ENCODE measurements around the gene MCF2L. TPM values are rescaled to one million over a fixed set of nuclear protein-coding genes. Genes with fewer than 3 reads are reported as not detected.

The MCF2L gene
- total and polyA plus RNA-seq, 10 of the 15 experiments (the other 5 are each of a cell fraction or from before 2014, with no cell fraction given), result 0.06 to 1.1 (median 0.21) TPM; not detected in 2

DNA sequence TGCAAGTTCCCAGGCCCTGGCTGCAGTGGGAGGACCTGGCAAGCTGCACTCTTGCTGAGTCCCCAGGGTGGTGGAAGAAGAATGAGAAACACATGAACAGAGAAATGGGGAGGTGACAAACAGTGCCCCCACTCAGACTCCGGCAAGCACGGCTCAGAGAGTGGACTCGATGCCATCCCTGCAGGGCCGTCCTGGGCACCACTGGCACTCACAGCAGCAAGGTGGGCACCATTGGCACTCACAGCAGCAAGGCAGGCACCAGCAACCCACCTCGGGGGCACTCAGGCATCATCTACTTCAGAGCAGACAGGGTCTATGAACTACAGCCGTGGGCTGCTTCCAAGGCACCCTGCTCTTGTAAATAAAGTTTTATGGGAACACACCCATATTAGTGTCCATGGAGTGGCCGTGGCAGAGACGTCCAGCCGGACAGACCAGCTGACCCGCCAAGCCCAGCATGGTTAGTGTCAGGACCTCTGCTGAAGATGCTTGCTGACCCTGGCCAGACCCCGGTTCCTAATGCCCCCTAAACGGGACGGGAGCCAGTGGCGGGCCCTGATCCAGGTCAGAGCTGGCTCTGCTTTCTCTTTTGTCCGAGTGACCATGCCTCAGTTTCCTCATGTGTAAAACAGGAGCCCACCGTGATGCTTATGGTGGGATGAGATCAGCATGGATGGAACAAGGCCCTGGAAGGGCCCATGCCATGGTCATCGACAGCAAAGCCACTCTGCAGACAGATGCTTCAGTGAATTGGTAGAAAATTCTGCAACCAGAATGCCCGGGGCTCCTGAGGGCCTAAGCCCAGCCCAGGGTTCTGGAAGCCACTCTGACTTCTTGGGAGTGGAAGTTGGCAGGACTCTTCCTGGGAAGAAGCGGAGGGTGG lies 151.5 kb downstream of the MCF2L start:
- TF ChIP-seq CBFB (IDR thresholded peaks at IDR 0.05; ENCODE audit: low read depth) (no peak), ZNF687 (IDR thresholded peaks at IDR 0.05) (no peak), MYC (IDR thresholded peaks at IDR 0.05; ENCODE audit: insufficient read depth, insufficient read length, insufficient replicate concordance, low read length, severe bottlenecking) (no peak), CEBPB (IDR thresholded peaks at IDR 0.05; ENCODE audit: borderline replicate concordance in 1 of 2, low read depth in 2 of 2, low read length in 2 of 2) (no peak), BACH1 (IDR thresholded peaks at IDR 0.05; ENCODE audit: borderline replicate concordance) (no peak), BRCA1 (IDR thresholded peaks at IDR 0.05; ENCODE audit: low read depth, low read length) (no peak), USF1 (IDR thresholded peaks at IDR 0.05; ENCODE audit: borderline replicate concordance, extremely low read length, insufficient read depth, low read depth, low read length) (no peak)
- TF ChIP-seq, protein P1, sequence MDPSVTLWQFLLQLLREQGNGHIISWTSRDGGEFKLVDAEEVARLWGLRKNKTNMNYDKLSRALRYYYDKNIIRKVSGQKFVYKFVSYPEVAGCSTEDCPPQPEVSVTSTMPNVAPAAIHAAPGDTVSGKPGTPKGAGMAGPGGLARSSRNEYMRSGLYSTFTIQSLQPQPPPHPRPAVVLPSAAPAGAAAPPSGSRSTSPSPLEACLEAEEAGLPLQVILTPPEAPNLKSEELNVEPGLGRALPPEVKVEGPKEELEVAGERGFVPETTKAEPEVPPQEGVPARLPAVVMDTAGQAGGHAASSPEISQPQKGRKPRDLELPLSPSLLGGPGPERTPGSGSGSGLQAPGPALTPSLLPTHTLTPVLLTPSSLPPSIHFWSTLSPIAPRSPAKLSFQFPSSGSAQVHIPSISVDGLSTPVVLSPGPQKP (IDR thresholded peaks at IDR 0.05; ENCODE audit: low read depth, low read length), result no peak
- TF ChIP-seq, protein P2, sequence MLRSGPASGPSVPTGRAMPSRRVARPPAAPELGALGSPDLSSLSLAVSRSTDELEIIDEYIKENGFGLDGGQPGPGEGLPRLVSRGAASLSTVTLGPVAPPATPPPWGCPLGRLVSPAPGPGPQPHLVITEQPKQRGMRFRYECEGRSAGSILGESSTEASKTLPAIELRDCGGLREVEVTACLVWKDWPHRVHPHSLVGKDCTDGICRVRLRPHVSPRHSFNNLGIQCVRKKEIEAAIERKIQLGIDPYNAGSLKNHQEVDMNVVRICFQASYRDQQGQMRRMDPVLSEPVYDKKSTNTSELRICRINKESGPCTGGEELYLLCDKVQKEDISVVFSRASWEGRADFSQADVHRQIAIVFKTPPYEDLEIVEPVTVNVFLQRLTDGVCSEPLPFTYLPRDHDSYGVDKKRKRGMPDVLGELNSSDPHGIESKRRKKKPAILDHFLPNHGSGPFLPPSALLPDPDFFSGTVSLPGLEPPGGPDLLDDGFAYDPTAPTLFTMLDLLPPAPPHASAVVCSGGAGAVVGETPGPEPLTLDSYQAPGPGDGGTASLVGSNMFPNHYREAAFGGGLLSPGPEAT (IDR thresholded peaks at IDR 0.05; ENCODE audit: low read depth), result no peak
- TF ChIP-seq, protein P3, sequence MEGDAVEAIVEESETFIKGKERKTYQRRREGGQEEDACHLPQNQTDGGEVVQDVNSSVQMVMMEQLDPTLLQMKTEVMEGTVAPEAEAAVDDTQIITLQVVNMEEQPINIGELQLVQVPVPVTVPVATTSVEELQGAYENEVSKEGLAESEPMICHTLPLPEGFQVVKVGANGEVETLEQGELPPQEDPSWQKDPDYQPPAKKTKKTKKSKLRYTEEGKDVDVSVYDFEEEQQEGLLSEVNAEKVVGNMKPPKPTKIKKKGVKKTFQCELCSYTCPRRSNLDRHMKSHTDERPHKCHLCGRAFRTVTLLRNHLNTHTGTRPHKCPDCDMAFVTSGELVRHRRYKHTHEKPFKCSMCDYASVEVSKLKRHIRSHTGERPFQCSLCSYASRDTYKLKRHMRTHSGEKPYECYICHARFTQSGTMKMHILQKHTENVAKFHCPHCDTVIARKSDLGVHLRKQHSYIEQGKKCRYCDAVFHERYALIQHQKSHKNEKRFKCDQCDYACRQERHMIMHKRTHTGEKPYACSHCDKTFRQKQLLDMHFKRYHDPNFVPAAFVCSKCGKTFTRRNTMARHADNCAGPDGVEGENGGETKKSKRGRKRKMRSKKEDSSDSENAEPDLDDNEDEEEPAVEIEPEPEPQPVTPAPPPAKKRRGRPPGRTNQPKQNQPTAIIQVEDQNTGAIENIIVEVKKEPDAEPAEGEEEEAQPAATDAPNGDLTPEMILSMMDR (IDR thresholded peaks at IDR 0.05 in 2 of 3, conservative IDR thresholded peaks at IDR 0.05 in 1 of 3; ENCODE audit: control insufficient read depth in 2 of 3, extremely low read depth in 1 of 3, insufficient read depth in 1 of 3, low read depth in 3 of 3, low read length in 3 of 3), result no peak
- WGBS (ENCODE audit: insufficient coverage, insufficient replicate concordance, low lambda C conversion rate, missing lambda C conversion rate), result 25% methylated on average over 19 of the region's 19 CpGs
- Histone ChIP-seq H3K4me3 (no peak overlapping the region), H3K27ac (ENCODE audit: control insufficient read depth, insufficient read depth) (no peak overlapping the region), H3K9me3 (replicated peaks; ENCODE audit: control insufficient read depth, insufficient read depth, low read length) (no peaks in the 10 kb centered on the region), H3K4me1 (ENCODE audit: control insufficient read depth, insufficient read depth, low read length) (no peaks in the 10 kb centered on the region), H3K79me2 (ENCODE audit: control insufficient read depth, insufficient read depth, low read length) (no peaks in the 10 kb centered on the region), H3K36me3 (ENCODE audit: control insufficient read depth in 2 of 2, insufficient read depth in 2 of 2, low read length in 1 of 2) (no peaks in the 10 kb centered on the region), H3K27me3 (replicated peaks in 1 of 2; ENCODE audit: control insufficient read depth in 2 of 2, insufficient read depth in 2 of 2, low read length in 1 of 2) (no peaks in the 10 kb centered on the region), H2AFZ (ENCODE audit: control insufficient read depth, low read depth, low read length) (no peak overlapping the region), H4K20me1 (ENCODE audit: control insufficient read depth, insufficient read depth) (no peaks in the 10 kb centered on the region), H3K9ac (ENCODE audit: control insufficient read depth, insufficient read depth, low read length) (no peak overlapping the region), H3K4me2 (ENCODE audit: control insufficient read depth, insufficient read depth) (no peak overlapping the region)
- SMC1A ChIA-PET (ENCODE audit: uncharacterized antibody, unreplicated experiment), result no interaction called here
- no peak for FAIRE-seq
- RAD21 ChIA-PET (ENCODE audit: unreplicated experiment), result no interaction called here
- no peak for DNase-seq (ENCODE audit: low read depth, low spot score)
- POLR2A ChIA-PET, result interaction anchor here (0.6 kb wide), 1 partner anchor 115 kb away, joined by 3 read pairs; no protein-coding TSS in a partner anchor
- CTCF ChIA-PET, result no interaction called here
- BruUV-seq (replicated peaks), result no TSS peak
- intact Hi-C loops (cut with micrococcal nuclease; ENCODE audit: unreplicated experiment), result loop anchor here (10.0 kb wide), 1 partner anchor 176 kb away; no protein-coding TSS in a partner anchor
- ATAC-seq, result no peak
- in situ Hi-C loops (cut with MboI), result no loop called here
